Gastroesophageal sphincter (tissue), 3 donors: ENCODE data around the gene EFNA2.

ENCODE experiments used
- EP300 ChIP-seq: sonication (generic); formaldehyde crosslinking; IDR thresholded peaks from one replicate; pipeline ENCODE4 v1.6.1; 2017; ENCODE audit warnings: antibody characterized with exemption, mild to moderate bottlenecking
- POLR2A ChIP-seq, 2 donors: fragments of 450-650 bp; IDR thresholded peaks; one replicate each; pipeline ENCODE4 v1.6.1; 2017; ENCODE audit warnings: antibody characterized with exemption in 2 of 2, mild to moderate bottlenecking in 2 of 2, moderate library complexity in 1 of 2
- POLR2AphosphoS5 ChIP-seq: sonication (generic); formaldehyde crosslinking; IDR thresholded peaks from one replicate; pipeline ENCODE4 v1.6.1; 2017; ENCODE audit warnings: antibody characterized with exemption
- TF ChIP-seq, protein P1 (sequence below), 4 experiments: fragments of 200-600 bp in 2 of 4; fragments of 450-650 bp in 2 of 4; sonication (generic) in 1 of 4; IDR thresholded peaks; one replicate each; pipeline ENCODE4 v1.5.1; 2017 to 2019; ENCODE audit warnings: antibody characterized with exemption in 4 of 4, mild to moderate bottlenecking in 2 of 4, moderate library complexity in 2 of 4

GRCh38 chr19:1254530-1255185 is 31.0 kb upstream of the EFNA2 start:
- no peak for TF ChIP-seq POLR2A (IDR thresholded peaks at IDR 0.05)
- TF ChIP-seq, protein P1, sequence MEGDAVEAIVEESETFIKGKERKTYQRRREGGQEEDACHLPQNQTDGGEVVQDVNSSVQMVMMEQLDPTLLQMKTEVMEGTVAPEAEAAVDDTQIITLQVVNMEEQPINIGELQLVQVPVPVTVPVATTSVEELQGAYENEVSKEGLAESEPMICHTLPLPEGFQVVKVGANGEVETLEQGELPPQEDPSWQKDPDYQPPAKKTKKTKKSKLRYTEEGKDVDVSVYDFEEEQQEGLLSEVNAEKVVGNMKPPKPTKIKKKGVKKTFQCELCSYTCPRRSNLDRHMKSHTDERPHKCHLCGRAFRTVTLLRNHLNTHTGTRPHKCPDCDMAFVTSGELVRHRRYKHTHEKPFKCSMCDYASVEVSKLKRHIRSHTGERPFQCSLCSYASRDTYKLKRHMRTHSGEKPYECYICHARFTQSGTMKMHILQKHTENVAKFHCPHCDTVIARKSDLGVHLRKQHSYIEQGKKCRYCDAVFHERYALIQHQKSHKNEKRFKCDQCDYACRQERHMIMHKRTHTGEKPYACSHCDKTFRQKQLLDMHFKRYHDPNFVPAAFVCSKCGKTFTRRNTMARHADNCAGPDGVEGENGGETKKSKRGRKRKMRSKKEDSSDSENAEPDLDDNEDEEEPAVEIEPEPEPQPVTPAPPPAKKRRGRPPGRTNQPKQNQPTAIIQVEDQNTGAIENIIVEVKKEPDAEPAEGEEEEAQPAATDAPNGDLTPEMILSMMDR (IDR thresholded peaks at IDR 0.05), result no peak
- no peak for TF ChIP-seq EP300
- no peak for TF ChIP-seq POLR2AphosphoS5
